ENCODE results near the gene MADD.

Gene MADD

GRCh38 chr11:47269829-47270305 is at the start of gene MADD:
MADD (plus strand) TSS chr11:47270133.
- FAIRE-seq, result no peak

DNA sequence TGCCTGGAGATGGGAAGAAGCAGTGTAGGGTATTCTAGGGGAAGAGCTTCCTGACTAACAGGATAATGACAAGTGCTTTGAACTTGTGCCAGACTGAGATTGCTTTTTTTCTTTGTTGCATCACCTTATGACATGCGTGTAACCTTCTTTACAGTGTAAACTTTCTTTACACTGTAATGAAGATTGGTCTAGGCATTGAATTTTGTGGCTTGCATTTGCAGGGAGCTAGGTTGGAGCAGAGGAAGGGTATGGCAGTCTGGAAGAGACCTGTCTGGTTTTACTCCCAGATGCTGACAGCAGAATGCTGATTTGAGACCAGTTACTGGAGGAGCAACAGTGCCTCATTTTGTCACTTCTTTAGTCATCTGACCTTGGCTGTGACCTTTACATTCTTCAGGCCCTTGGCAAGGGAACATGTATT is 49.5 kb upstream of the MADD start:
- FAIRE-seq, result no peak

DNA sequence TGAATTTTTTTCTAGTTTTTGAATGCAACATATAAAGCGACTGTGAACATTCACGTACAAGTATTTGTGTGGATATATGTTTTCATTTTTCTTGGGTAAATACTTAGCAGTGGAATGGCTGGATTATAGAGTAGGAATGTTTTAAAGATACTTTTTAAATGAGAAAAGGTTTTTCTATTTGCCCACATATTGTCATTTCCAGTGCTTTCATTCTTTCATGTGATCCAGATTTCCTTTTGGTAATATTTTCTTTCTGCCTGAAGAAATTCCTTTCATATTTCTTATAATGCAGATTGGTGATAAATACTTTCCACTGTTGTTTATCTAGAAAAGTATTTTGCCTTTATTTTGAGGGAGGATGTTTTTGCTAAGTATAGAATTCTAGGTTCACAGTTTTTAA is 47.2 kb upstream of the MADD start:
- no peak for FAIRE-seq

DNA sequence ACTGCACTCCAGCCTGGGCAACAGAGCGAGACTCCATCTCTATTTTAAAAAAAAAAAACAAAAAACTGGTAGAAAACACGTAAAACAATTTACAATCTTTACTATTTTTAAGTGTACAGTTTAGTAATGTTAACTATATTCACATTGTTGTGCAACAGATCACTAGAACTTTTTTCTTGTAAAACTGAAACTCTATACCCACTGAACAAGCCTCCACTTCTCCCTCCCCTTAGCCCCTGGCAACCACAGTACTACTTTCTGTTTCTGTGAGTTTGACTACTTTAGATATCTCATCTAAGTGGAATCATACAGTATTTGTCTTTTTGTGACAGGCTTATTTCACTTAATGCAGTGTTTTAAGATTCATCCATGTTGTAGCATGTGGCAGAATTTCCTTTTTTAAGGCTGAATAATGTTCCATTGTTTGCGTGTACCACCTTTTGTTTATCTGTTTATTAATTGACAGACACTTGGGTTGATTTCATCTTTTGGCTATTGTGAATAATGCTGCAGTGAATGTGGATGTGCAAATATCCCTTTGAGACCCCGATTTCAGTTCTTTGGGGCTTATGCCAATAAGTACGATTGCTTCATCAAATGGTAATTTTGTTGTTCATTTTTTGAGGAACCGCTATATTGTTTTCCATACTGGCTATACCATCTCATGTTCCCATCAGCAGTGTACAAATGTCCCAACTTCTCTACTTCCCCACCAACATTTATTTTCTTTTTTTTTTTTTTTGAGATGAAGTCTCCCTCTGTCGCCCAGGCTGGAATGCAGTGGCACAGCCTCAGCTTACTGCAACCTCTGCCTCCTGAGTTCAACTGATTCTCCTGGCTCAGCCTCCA is 44.2 kb upstream of the MADD start:
- no peak for FAIRE-seq

- FAIRE-seq, result no peak
These were observed 40.8 kb upstream of the MADD start for GRCh38 chr11:47229161-47229560.

- no peak for FAIRE-seq
These were observed 36.9 kb upstream of the MADD start for GRCh38 chr11:47233051-47233450.

DNA sequence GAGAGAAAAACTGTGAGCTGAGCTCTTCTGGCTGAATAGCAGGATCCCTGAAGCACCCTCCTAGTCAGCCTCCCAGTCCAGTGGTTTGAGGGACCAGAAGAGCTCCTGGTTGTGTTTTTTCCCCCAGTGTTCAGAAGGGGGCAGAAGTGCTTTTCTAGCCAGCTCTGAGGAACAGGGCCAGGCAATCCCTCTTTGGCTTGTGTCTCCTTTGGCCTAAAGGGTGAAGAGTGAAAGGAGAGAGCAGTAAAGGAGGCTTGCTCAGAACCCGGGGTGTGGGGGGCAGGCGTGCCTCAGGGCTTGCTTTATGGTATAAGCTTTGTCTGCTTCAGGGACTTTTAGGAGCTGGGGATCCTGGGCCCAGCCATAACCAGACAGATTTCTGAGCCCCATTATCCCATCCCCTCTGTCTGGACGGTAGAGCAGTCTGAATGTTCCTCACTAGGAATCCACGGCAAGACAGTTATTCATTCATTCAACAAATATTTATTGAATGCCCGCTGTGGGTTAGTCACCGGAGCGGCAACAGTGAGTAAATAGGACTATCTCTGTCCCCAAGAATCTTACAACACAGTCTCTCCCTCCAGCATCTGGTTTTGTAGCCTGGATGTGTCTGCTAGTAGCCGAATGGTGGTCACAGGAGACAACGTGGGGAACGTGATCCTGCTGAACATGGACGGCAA is 35.8 kb upstream of the MADD start:
- FAIRE-seq, result no peak

DNA sequence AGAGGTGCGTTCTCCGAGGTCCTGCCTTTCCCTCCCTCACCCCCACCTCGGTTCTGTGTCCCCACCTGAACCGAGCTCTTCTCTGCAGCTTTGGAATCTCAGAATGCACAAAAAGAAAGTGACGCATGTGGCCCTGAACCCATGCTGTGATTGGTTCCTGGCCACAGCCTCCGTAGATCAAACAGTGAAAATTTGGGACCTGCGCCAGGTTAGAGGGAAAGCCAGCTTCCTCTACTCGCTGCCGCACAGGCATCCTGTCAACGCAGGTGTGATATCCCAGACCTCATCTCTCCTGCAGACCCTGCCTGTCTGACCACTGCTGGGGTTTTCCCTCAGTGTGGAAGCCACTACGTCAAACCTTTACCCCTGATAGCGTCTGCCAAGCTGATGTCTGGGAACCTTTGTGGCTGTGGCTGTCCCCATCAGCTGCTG is 35.2 kb upstream of the MADD start:
- FAIRE-seq, result no peak

DNA sequence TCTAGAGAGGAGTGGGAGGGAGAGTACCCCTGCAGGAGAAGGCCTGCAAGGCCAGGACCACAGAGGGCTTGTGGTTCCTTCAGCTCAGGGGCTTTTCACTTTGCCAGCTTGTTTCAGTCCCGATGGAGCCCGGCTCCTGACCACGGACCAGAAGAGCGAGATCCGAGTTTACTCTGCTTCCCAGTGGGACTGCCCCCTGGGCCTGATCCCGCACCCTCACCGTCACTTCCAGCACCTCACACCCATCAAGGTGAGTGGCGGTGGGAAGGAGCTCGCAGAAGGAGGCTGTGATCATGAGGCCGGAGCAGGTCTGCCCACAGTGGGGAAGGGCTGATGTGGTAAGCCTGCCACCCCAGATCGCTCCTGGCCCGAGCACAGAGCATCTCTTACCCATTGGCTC is 34.8 kb upstream of the MADD start:
- no peak for FAIRE-seq

DNA sequence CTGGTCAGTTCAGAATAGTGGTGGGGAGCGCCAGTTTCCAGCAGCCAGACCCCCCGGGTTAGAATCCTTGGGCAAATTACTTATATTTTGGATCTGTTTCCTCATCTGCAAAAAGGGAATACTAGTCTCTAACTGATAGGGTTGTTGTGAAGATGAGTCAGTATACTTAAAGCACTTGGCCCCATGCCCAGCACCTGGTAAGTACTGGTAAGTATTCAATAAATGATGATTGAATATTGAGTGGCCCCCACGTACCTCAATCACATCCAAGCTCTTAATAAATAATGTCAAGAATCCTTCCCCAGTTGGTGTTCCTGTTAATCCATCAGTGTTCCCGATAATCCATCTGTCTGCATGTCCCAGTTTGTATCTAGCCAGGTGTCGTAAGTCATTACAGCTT is 33.5 kb upstream of the MADD start:
- FAIRE-seq, result no peak

- no peak for FAIRE-seq
These were observed 30.1 kb upstream of the MADD start for GRCh38 chr11:47239852-47240251.

GRCh38 chr11:47241841-47242301 is 28.1 kb upstream of the MADD start:
- no peak for FAIRE-seq

DNA sequence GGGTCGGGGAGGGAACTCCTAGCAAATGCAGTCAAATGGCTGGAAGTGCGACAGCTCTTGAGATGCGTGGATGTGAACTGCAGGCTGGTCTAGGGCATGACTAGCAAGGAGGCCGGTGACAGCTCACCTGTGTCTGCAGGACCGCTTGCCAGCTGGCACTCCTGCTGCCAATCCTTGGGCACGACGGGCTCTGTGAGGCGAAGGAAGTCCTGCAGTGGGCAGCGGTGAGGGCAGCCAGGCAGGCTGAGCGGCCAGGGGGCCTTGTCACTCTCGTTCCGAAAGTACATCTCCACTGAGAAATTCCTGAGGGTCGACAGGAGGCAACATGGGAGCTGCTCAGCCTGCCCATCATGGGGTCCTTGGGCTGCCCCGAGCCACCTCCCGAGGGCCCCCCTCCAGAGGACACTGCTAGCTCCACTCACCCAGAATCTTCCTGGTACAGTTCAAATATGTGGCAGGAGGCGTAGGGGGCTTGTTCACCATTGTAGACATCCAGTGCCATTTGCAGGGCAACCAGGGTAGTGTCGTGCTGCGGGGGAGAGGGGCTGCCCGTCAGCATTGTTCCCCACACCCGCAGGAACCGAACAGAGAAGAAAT is 27.2 kb upstream of the MADD start:
- no peak for FAIRE-seq

- FAIRE-seq, result no peak
These were observed 26.5 kb upstream of the MADD start for GRCh38 chr11:47243454-47243853.

GRCh38 chr11:47244448-47245350 is 25.2 kb upstream of the MADD start:
- FAIRE-seq, result no peak

DNA sequence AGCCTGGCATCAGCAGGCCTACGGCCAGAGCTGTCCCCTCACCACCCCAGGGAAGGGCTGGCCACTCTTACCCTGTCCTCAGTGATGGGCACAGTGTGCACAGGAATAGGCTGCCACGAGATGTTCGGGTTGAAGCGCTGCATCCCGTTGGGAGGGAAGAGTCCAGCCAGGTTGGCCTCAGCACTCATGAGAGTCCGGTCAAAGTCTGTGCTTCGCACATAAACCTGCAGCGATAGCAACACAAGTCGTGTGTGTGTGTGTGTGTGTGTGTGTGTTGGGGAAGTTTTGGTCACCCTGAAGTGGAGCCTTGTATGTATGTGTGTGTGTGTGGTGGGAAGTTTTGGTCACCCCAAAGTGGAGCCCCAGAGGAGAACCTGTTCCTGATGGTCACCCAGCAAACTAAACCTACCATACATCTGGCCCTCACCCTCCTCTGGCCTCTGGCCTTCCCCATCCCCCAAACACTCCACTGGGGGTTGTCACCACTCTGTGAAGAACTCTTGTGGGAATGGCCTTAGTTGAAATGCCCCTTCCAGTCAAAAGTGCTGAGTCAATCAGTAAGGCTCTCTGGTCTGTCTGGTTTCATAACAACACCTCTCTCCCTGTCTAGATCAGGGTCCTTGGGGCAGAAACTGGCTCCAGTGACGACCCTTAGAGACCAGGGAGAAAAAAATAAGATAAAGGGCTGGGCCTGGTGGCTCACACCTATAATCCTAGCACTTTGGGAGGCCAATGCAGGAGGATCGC is 24.1 kb upstream of the MADD start:
- no peak for FAIRE-seq

GRCh38 chr11:47247502-47247901 is 22.4 kb upstream of the MADD start:
- no peak for FAIRE-seq

DNA sequence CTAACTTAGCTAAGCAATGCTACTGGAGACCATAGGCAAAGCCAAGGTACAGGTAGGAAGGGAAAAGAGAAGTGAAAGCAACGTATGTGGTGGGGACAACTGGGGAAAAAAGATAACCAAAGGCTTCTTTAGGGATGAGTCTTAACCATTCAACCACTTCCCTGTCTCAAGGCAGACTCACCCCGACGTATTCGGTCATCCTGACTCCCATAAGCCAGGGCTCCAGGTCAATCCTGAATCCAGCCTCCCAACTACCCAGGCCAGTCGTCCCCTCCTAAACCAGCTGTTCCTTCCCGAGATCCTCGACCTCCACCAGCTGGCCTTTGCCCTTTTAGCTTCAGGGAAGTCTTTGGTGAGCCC is 21.6 kb upstream of the MADD start:
- no peak for FAIRE-seq

- no peak for FAIRE-seq
These were observed 21.1 kb upstream of the MADD start, which contains the start of gene ACP2 for GRCh38 chr11:47248664-47249377. ACP2 (minus strand) TSS chr11:47248814; CDS start chr11:47248789, 25 bp downstream.

- no peak for FAIRE-seq
These were observed 20.6 kb upstream of the MADD start for GRCh38 chr11:47249378-47249715.

DNA sequence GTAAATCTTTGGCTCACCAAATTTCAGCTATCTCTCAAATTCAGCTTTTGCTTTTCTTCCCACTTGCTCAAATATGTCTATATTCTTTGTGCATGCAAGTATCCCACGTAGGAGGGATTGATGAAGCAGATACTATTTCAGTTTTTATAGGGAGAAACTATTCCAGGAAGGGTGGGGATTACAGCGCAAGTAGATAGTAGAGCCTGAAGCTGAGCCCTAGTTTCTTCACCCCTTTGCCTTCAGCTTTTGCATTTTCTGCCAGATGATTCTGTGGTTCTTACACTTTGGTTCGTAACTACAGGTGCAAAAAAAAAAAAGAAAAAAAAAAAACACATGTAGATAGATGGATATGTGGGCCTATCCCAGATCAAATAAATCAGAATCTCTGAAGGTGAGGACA is 18.2 kb upstream of the MADD start:
- FAIRE-seq, result no peak
